GM12878 (cell line): ENCODE measurements around the gene ZSCAN18. TPM values are rescaled to one million over a fixed set of nuclear protein-coding genes. Genes with fewer than 3 reads are reported as not detected.

Experiments used
- ATAC-seq: fragments of 200-7000 bp; cut with Tn5 transposase; 3 replicates; pipeline ENCODE4 v1.9.1; 2020; ENCODE audit warnings: mild to moderate bottlenecking, moderate library complexity
- Bru-seq: library from RNA; stranded (reverse); fragments of 400-500 nt; gene quantifications from one replicate; lab custom pipeline; 2021; lab: Mats Ljungman, UMichigan
- BruChase-seq, 2 experiments: library from RNA; stranded (reverse); fragments of 400-500 nt; gene quantifications; one replicate each; lab custom pipeline; 2021; lab: Mats Ljungman, UMichigan
- BruUV-seq: library from RNA; stranded (reverse); fragments of 400-500 nt; replicated peaks from 2 replicates; lab custom pipeline; 2021; lab: Mats Ljungman, UMichigan
- CTCF ChIA-PET: fragments of 300-600 bp; sonication (Branson Sonifier 250); formaldehyde crosslinking; extraction: SDS; loops from one replicate; lab custom pipeline; 2021; ENCODE audit warnings: inconsistent platforms; lab: Yijun Ruan, JAX
- POLR2A ChIA-PET: fragments of 350-600 bp; formaldehyde crosslinking; extraction: SDS; loops from one replicate; lab custom pipeline; 2021; ENCODE audit warnings: inconsistent platforms; lab: Charles Lee
- RAD21 ChIA-PET: fragments of 300-600 bp; sonication (Branson Sonifier 250); formaldehyde crosslinking; loops from one replicate; lab custom pipeline; 2023; ENCODE audit warnings: antibody characterized with exemption; ENCODE audit not compliant: unreplicated experiment; lab: Charles Lee
- SMC1A ChIA-PET: fragments of 300-600 bp; sonication (Branson Sonifier 250); formaldehyde crosslinking; loops from one replicate; lab custom pipeline; 2023; ENCODE audit not compliant: unreplicated experiment, uncharacterized antibody; lab: Charles Lee
- DNase-seq: peaks from one replicate; pipeline ENCODE4 v3.0.0-alpha.2; 2011; ENCODE audit warnings: low read depth, low spot score
- FAIRE-seq: peaks from 3 replicates; lab custom pipeline; 2011; peaks lifted over from hg19 to GRCh38; lab: Jason Lieb, UNC
- H2AFZ ChIP-seq: 2 replicates; pipeline ENCODE4 v1.6.0; 2011; ENCODE audit warnings: low read depth, low read length, control low read depth; ENCODE audit not compliant: control insufficient read depth
- H3K27ac ChIP-seq: 2 replicates; pipeline ENCODE4 v1.5.1; 2011; ENCODE audit warnings: control low read depth; ENCODE audit not compliant: control insufficient read depth, insufficient read depth
- H3K27me3 ChIP-seq, 2 experiments: replicated peaks in 1 of 2; 2 replicates each; pipeline versions ENCODE4 v1.6.0 to v1.6.1; 2011; ENCODE audit warnings: low read length in 1 of 2; ENCODE audit not compliant: control insufficient read depth in 2 of 2, insufficient read depth in 2 of 2
- H3K36me3 ChIP-seq, 2 experiments: 2 replicates each; pipeline ENCODE4 v1.5.1; 2011; ENCODE audit warnings: low read length in 1 of 2; ENCODE audit not compliant: control insufficient read depth in 2 of 2, insufficient read depth in 2 of 2
- H3K4me1 ChIP-seq: 2 replicates; pipeline ENCODE4 v1.6.1; 2011; ENCODE audit warnings: mild to moderate bottlenecking, low read length, moderate library complexity, mixed read lengths; ENCODE audit not compliant: control insufficient read depth, insufficient read depth
- H3K4me2 ChIP-seq: 2 replicates; pipeline ENCODE4 v1.6.0; 2011; ENCODE audit warnings: control low read depth; ENCODE audit not compliant: control insufficient read depth, insufficient read depth
- H3K4me3 ChIP-seq: fragments of 200-600 bp; sonication (generic); 2 replicates; pipeline ENCODE4 v1.5.1; 2016
- H3K79me2 ChIP-seq: 2 replicates; pipeline ENCODE4 v1.6.0; 2011; ENCODE audit warnings: low read length; ENCODE audit not compliant: control insufficient read depth, insufficient read depth
- H3K9ac ChIP-seq: 2 replicates; pipeline ENCODE4 v1.8.0; 2011; ENCODE audit warnings: low read length, control low read depth, mixed read lengths; ENCODE audit not compliant: control insufficient read depth, insufficient read depth
- H3K9me3 ChIP-seq: replicated peaks from 3 replicates; pipeline ENCODE4 v1.5.1; 2011; ENCODE audit warnings: mild to moderate bottlenecking, low read length; ENCODE audit not compliant: control insufficient read depth, insufficient read depth
- H4K20me1 ChIP-seq: 2 replicates; pipeline ENCODE4 v1.6.0; 2011; ENCODE audit not compliant: control insufficient read depth, insufficient read depth
- HCFC1 ChIP-seq: fragments of 150-350 bp; IDR thresholded peaks from 2 replicates; pipeline ENCODE4 v1.6.1; 2014; ENCODE audit warnings: low read length
- HDAC2 ChIP-seq: fragments of 200-600 bp; sonication (generic); IDR thresholded peaks from 2 replicates; pipeline ENCODE4 v1.6.1; 2017
- NFIC ChIP-seq: IDR thresholded peaks from 2 replicates; pipeline ENCODE4 v1.6.1; 2012; ENCODE audit warnings: low read depth, mild to moderate bottlenecking, inconsistent platforms, low read length, moderate library complexity
- SP1 ChIP-seq: IDR thresholded peaks from one replicate; pipeline ENCODE4 v1.6.1; 2011; ENCODE audit warnings: low read depth, low read length
- STAT3 ChIP-seq: IDR thresholded peaks from 2 replicates; pipeline ENCODE4 v1.6.1; 2011; ENCODE audit warnings: low read depth, low read length, improper control_type of control experiment
- WGBS: methylation state at CpG from one replicate; pipeline ENCODE4 v1.1.6; 2016; ENCODE audit warnings: low lambda C conversion rate; ENCODE audit not compliant: insufficient replicate concordance, insufficient coverage; ENCODE audit errors: missing lambda C conversion rate; 5-methylcytosine and 5-hydroxymethylcytosine counted together
- in situ Hi-C: fragments of 300-500 bp; cut with MboI; formaldehyde crosslinking; loops from 9 replicates; pipeline ENCODE4 v1.14.3; 2018; ENCODE audit warnings: mixed read lengths
- intact Hi-C: fragments of 100-400 bp; cut with micrococcal nuclease; formaldehyde crosslinking; loops from one replicate; pipeline ENCODE4 v1.14.2; 2022; ENCODE audit not compliant: unreplicated experiment
- long read RNA-seq, 2 experiments: library from polyadenylated mRNA; unstranded; transcript quantifications; one replicate each; pipeline ENCODE4 v2.0.0, GENCODE V29; 2019 to 2020
- polyA minus RNA-seq, 3 experiments: library from RNA; depleted of rRNA, polyadenylated mRNA; stranded (reverse); fragments of >200 nt; gene quantifications; 2 replicates each; pipeline ENCODE4 v1.2.3, GENCODE V29; 2011
- polyA plus RNA-seq, 11 experiments: library from polyadenylated mRNA; depleted of rRNA in 4 of 11; unstranded in 6 of 11; stranded (reverse) in 5 of 11; fragments of >200 nt; fragmentation: Nextera tagmentation in 4 of 11; fragmentation: Illumina TruSeq in 1 of 11; extraction: Ambion mirVana in 4 of 11; extraction: Trizol in 1 of 11; gene quantifications; 1 replicate in 1 of 11; 2 replicates in 10 of 11; pipeline versions ENCODE4 v1.2.1 to v1.2.3, GENCODE V29; 2011 to 2016; ENCODE audit warnings: inconsistent platforms in 2 of 11, missing spikeins in 2 of 11, low read depth in 1 of 11
- total RNA-seq, 4 experiments: library from RNA; depleted of rRNA in 3 of 4; stranded (reverse); fragments of >200 nt in 3 of 4; fragmentation: Illumina TruSeq in 1 of 4; extraction: Trizol in 1 of 4; gene quantifications; 2 replicates each; pipeline versions ENCODE4 v1.2.1 to v1.2.3, GENCODE V29; 2013 to 2021
- TF ChIP-seq, protein P1 (sequence below): fragments of 450-650 bp; IDR thresholded peaks from 2 replicates; pipeline ENCODE4 v1.6.1; 2016; ENCODE audit warnings: mild to moderate bottlenecking
- TF ChIP-seq, protein P2 (sequence below): fragments of 150-350 bp; IDR thresholded peaks from 2 replicates; pipeline ENCODE4 v1.6.1; 2016; ENCODE audit warnings: low read depth, low read length
- TF ChIP-seq, protein P3 (sequence below): IDR thresholded peaks from 2 replicates; pipeline ENCODE4 v1.6.1; 2011; ENCODE audit warnings: borderline replicate concordance, low read depth, mild to moderate bottlenecking, moderate library complexity, mixed read lengths, low read length; ENCODE audit not compliant: insufficient read depth; ENCODE audit errors: extremely low read length
- TF ChIP-seq, protein P4 (sequence below): fragments of 450-650 bp; IDR thresholded peaks from 2 replicates; pipeline ENCODE4 v1.6.1; 2017; ENCODE audit warnings: mild to moderate bottlenecking

Gene ZSCAN18, protein sequence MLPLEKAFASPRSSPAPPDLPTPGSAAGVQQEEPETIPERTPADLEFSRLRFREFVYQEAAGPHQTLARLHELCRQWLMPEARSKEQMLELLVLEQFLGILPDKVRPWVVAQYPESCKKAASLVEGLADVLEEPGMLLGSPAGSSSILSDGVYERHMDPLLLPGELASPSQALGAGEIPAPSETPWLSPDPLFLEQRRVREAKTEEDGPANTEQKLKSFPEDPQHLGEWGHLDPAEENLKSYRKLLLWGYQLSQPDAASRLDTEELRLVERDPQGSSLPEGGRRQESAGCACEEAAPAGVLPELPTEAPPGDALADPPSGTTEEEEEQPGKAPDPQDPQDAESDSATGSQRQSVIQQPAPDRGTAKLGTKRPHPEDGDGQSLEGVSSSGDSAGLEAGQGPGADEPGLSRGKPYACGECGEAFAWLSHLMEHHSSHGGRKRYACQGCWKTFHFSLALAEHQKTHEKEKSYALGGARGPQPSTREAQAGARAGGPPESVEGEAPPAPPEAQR
- total RNA-seq (2013; cell fraction: nucleolus; rRNA removed): 3.2 and 3.7 TPM in 2 replicates
- total RNA-seq (2014; rRNA removed): not detected in 2 replicates
- not detected in 2 replicates for total RNA-seq (2014; rRNA removed; fragmentation: Illumina TruSeq; extraction: Trizol)
- total RNA-seq (2021): 0.29 and 0.64 TPM in 2 replicates
- 0.67 TPM for polyA plus RNA-seq (2011; ENCODE audit: low read depth)
- polyA plus RNA-seq (2011; rRNA removed): 0.64 and 0.68 TPM in 2 replicates
- 0.82 and 0.85 TPM in 2 replicates for polyA plus RNA-seq (2011; cell fraction: cytosol; rRNA removed)
- 3.3 and 3.5 TPM in 2 replicates for polyA plus RNA-seq (2011; cell fraction: nucleus; rRNA removed)
- polyA plus RNA-seq (2012): 1.3 and 1.5 TPM in 2 replicates
- polyA plus RNA-seq (2014; fragmentation: Illumina TruSeq; extraction: Trizol): not detected in 2 replicates
- not detected for polyA plus RNA-seq (2014; fragmentation: Nextera tagmentation; extraction: Ambion mirVana)
- not detected in 2 replicates for polyA plus RNA-seq (2014; rRNA removed)
- polyA plus RNA-seq (2016; fragmentation: Nextera tagmentation; extraction: Ambion mirVana): not detected
- 0.41 and 0.51 TPM in 2 replicates for polyA minus RNA-seq (2011; rRNA and poly(A)+ RNA removed)
- not detected in 2 replicates for polyA minus RNA-seq (2011; cell fraction: cytosol; rRNA and poly(A)+ RNA removed)
- 1.6 and 2.7 TPM in 2 replicates for polyA minus RNA-seq (2011; cell fraction: nucleus; rRNA and poly(A)+ RNA removed)
- percentile 27 among the genes with signal in this experiment for Bru-seq, nascent RNA
- percentile 17 among the genes with signal in this experiment for BruChase-seq, experiment 1, labeled RNA remaining after a 6-hour chase
- percentile 22 among the genes with signal in this experiment for BruChase-seq, experiment 2, labeled RNA remaining after a 2-hour chase
- long read RNA-seq, experiment 1: 0 reads
- long read RNA-seq, experiment 2: 0 reads

DNA sequence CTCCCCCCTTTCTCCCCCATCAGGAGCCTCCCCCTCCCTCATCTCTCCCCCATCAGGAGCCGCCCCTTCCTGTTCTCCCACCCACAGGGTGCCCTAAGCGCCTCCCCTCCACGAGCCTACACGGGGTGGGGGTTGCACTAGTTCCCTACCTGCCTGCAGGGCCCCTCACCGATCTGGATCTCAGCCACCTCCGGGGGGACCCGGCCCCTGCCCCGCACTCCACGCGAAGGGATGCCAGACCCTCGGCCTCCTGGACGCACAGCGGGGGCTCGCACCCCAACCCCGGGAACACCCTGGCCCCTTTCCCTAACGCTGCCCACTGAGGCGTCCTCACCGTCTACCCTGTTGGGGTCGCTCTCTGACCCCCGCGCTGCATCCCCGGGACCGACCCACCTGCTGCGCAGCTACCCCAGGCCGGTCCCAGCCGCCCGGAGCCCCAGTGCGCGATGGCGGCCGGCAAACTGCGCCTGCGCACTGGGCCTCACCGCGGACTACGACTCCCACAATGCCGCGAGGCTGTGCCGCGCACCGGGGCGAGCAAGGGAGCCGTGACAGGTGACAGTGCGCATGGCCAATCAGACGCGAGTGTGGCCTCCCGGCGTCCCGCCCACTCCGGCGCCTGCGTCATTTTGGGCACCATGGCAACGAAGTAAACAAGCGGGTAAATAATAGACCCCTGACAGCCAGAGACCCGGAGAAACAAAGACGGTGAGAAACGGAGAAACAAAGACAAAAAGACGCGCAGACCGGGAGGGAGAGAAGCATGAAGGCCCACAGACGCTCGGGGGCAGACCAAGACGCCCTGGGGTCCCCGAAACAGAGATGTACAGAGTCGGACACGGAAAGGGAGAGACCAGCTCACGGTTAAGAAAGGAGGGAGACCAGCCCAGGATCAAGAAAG, at the start of gene ZSCAN18:
Gene ZSCAN18, minus strand, starts transcription at position 451 of the 901 bp plus-strand sequence. CDS start 7,964 bp downstream, outside the sequence.
- Histone ChIP-seq H3K4me1 (no peaks in the 10 kb centered on the region), H3K9ac (no peak within 1 kb of the TSS; the same call in 1 of the 2 replicates), H3K36me3 (no peaks in the 10 kb centered on the region), H3K9me3 (peaks cover 13% of the 10 kb centered on the region; the same call in 2 of the 3 replicates), H3K4me3 (no peak within 1 kb of the TSS), H3K27me3 (no peaks in the 10 kb centered on the region), H2AFZ (peak within 1 kb of the TSS; percentile 39), H3K79me2 (no peaks in the 10 kb centered on the region), H3K4me2 (peak within 1 kb of the TSS; percentile 17; the same call in 1 of the 2 replicates), H4K20me1 (no peaks in the 10 kb centered on the region), H3K27ac (no peak within 1 kb of the TSS)
- RAD21 ChIA-PET: no interaction called here
- in situ Hi-C loops (no loop called here), intact Hi-C loops (no loop called here)
- FAIRE-seq (no peak), ATAC-seq (peak; percentile 55), DNase-seq (peak; percentile 24)
- WGBS: 10% methylated on average over 57 of the region's 67 CpGs
- CTCF ChIA-PET: no interaction called here
- no TSS peak for BruUV-seq
- SMC1A ChIA-PET: no interaction called here
- POLR2A ChIA-PET: no interaction called here
- TF ChIP-seq, protein P1, sequence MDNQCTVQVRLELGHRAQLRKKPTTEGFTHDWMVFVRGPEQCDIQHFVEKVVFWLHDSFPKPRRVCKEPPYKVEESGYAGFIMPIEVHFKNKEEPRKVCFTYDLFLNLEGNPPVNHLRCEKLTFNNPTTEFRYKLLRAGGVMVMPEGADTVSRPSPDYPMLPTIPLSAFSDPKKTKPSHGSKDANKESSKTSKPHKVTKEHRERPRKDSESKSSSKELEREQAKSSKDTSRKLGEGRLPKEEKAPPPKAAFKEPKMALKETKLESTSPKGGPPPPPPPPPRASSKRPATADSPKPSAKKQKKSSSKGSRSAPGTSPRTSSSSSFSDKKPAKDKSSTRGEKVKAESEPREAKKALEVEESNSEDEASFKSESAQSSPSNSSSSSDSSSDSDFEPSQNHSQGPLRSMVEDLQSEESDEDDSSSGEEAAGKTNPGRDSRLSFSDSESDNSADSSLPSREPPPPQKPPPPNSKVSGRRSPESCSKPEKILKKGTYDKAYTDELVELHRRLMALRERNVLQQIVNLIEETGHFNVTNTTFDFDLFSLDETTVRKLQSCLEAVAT: no peak
- peak; percentile 64 for TF ChIP-seq SP1
- no peak for TF ChIP-seq STAT3
- TF ChIP-seq, protein P2, sequence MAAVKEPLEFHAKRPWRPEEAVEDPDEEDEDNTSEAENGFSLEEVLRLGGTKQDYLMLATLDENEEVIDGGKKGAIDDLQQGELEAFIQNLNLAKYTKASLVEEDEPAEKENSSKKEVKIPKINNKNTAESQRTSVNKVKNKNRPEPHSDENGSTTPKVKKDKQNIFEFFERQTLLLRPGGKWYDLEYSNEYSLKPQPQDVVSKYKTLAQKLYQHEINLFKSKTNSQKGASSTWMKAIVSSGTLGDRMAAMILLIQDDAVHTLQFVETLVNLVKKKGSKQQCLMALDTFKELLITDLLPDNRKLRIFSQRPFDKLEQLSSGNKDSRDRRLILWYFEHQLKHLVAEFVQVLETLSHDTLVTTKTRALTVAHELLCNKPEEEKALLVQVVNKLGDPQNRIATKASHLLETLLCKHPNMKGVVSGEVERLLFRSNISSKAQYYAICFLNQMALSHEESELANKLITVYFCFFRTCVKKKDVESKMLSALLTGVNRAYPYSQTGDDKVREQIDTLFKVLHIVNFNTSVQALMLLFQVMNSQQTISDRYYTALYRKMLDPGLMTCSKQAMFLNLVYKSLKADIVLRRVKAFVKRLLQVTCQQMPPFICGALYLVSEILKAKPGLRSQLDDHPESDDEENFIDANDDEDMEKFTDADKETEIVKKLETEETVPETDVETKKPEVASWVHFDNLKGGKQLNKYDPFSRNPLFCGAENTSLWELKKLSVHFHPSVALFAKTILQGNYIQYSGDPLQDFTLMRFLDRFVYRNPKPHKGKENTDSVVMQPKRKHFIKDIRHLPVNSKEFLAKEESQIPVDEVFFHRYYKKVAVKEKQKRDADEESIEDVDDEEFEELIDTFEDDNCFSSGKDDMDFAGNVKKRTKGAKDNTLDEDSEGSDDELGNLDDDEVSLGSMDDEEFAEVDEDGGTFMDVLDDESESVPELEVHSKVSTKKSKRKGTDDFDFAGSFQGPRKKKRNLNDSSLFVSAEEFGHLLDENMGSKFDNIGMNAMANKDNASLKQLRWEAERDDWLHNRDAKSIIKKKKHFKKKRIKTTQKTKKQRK: no peak
- TF ChIP-seq NFIC: no peak
- no peak for TF ChIP-seq HDAC2
- TF ChIP-seq, protein P3, sequence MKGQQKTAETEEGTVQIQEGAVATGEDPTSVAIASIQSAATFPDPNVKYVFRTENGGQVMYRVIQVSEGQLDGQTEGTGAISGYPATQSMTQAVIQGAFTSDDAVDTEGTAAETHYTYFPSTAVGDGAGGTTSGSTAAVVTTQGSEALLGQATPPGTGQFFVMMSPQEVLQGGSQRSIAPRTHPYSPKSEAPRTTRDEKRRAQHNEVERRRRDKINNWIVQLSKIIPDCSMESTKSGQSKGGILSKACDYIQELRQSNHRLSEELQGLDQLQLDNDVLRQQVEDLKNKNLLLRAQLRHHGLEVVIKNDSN: peak; percentile 25
- TF ChIP-seq, protein P4, sequence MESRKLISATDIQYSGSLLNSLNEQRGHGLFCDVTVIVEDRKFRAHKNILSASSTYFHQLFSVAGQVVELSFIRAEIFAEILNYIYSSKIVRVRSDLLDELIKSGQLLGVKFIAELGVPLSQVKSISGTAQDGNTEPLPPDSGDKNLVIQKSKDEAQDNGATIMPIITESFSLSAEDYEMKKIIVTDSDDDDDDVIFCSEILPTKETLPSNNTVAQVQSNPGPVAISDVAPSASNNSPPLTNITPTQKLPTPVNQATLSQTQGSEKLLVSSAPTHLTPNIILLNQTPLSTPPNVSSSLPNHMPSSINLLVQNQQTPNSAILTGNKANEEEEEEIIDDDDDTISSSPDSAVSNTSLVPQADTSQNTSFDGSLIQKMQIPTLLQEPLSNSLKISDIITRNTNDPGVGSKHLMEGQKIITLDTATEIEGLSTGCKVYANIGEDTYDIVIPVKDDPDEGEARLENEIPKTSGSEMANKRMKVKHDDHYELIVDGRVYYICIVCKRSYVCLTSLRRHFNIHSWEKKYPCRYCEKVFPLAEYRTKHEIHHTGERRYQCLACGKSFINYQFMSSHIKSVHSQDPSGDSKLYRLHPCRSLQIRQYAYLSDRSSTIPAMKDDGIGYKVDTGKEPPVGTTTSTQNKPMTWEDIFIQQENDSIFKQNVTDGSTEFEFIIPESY: no peak
- peak; percentile 55 for TF ChIP-seq HCFC1
